Mesothelial cell of epicardium (in vitro differentiated cells): Measurements from ENCODE around the gene LTBP1. TPM values are rescaled to one million over a fixed set of nuclear protein-coding genes. Genes with fewer than 3 reads are reported as not detected.

Source experiments
- DNase-seq, 2 experiments: peaks; one replicate each; pipeline ENCODE4 v3.0.0; 2021; ENCODE audit warnings: low spot score in 2 of 2; ENCODE audit not compliant: unreplicated experiment in 2 of 2
- H3K27ac Mint-ChIP-seq: 2 replicates; pipeline ENCODE4 v1.8.0; 2021; ENCODE audit warnings: mixed read lengths
- H3K27me3 Mint-ChIP-seq: 2 replicates; pipeline ENCODE4 v1.8.0; 2021; ENCODE audit warnings: low read depth, mixed read lengths
- H3K36me3 Mint-ChIP-seq: 2 replicates; pipeline ENCODE4 v1.8.0; 2021; ENCODE audit warnings: mixed read lengths
- H3K4me1 Mint-ChIP-seq: 2 replicates; pipeline ENCODE4 v1.8.0; 2021; ENCODE audit warnings: mixed read lengths
- H3K4me3 Mint-ChIP-seq: 2 replicates; pipeline ENCODE4 v1.8.0; 2021; ENCODE audit warnings: mild to moderate bottlenecking, moderate library complexity, mixed read lengths
- H3K9me3 Mint-ChIP-seq: 2 replicates; pipeline ENCODE4 v1.8.0; 2021; ENCODE audit warnings: mixed read lengths
- CTCF ChIP-seq: fragments of 200-600 bp; sonication (generic); IDR thresholded peaks from one replicate; pipeline ENCODE4 v1.5.0; 2021; ENCODE audit warnings: antibody characterized with exemption; ENCODE audit not compliant: unreplicated experiment
- total RNA-seq: library from RNA; stranded (reverse); gene quantifications from 3 replicates; pipeline ENCODE4 v1.2.1, GENCODE V29; 2021

LTBP1 gene
- total RNA-seq, 1 donor from 2014 or later = 80.2 TPM

- no peak overlapping the region for H3K27ac Mint-ChIP-seq
- H3K4me3 Mint-ChIP-seq = no peak overlapping the region
- no peak for DNase-seq
- TF ChIP-seq CTCF = no peak
- peaks cover 7% of the 10 kb centered on the region for H3K36me3 Mint-ChIP-seq
- peaks cover 22% of the 10 kb centered on the region for H3K4me1 Mint-ChIP-seq
- no peaks in the 10 kb centered on the region for H3K27me3 Mint-ChIP-seq
- H3K9me3 Mint-ChIP-seq = no peaks in the 10 kb centered on the region
These were observed 260.5 kb downstream of the LTBP1 start for GRCh38 chr2:33207151-33207740.

GRCh38 chr2:33208400-33208799 lies 261.6 kb downstream of the LTBP1 start:
- TF ChIP-seq CTCF = no peak
- Mint-ChIP-seq H3K27ac (no peak overlapping the region), H3K9me3 (no peaks in the 10 kb centered on the region), H3K4me1 (peaks cover 22% of the 10 kb centered on the region), H3K27me3 (no peaks in the 10 kb centered on the region), H3K4me3 (no peak overlapping the region), H3K36me3 (peaks cover 7% of the 10 kb centered on the region)
- no peak for DNase-seq

GRCh38 chr2:33209976-33210375 lies 263.2 kb downstream of the LTBP1 start:
- H3K27me3 Mint-ChIP-seq = no peaks in the 10 kb centered on the region

GRCh38 chr2:33210626-33211025 lies 263.9 kb downstream of the LTBP1 start:
- H3K4me1 Mint-ChIP-seq = peaks cover 24% of the 10 kb centered on the region
- H3K36me3 Mint-ChIP-seq = peaks cover 11% of the 10 kb centered on the region
- TF ChIP-seq CTCF = no peak
- H3K27me3 Mint-ChIP-seq = no peaks in the 10 kb centered on the region
- H3K27ac Mint-ChIP-seq = no peak overlapping the region
- no peak for DNase-seq
- no peaks in the 10 kb centered on the region for H3K9me3 Mint-ChIP-seq
- H3K4me3 Mint-ChIP-seq = no peak overlapping the region

More at GRCh38 chr2:33209976-33210375, 263.2 kb downstream of the LTBP1 start:
- Mint-ChIP-seq H3K36me3 (peaks cover 11% of the 10 kb centered on the region), H3K4me1 (peaks cover 24% of the 10 kb centered on the region), H3K27ac (no peak overlapping the region), H3K9me3 (no peaks in the 10 kb centered on the region), H3K4me3 (no peak overlapping the region)
- no peak for TF ChIP-seq CTCF
- DNase-seq = no peak

GRCh38 chr2:33212151-33212550 lies 265.4 kb downstream of the LTBP1 start:
- TF ChIP-seq CTCF = no peak
- Mint-ChIP-seq H3K4me1 (peaks cover 19% of the 10 kb centered on the region), H3K36me3 (peaks cover 9% of the 10 kb centered on the region), H3K27me3 (no peaks in the 10 kb centered on the region), H3K27ac (no peak overlapping the region), H3K9me3 (no peaks in the 10 kb centered on the region), H3K4me3 (no peak overlapping the region)
- DNase-seq = no peak

- Mint-ChIP-seq H3K4me1 (peaks cover 13% of the 10 kb centered on the region), H3K4me3 (no peak overlapping the region), H3K9me3 (no peaks in the 10 kb centered on the region), H3K36me3 (peaks cover 9% of the 10 kb centered on the region), H3K27ac (no peak overlapping the region), H3K27me3 (no peaks in the 10 kb centered on the region)
- TF ChIP-seq CTCF = no peak
- no peak for DNase-seq
These were observed 266.5 kb downstream of the LTBP1 start for GRCh38 chr2:33213244-33213643.
